Astrocyte (in vitro differentiated cells and primary cell): ENCODE results near the gene PLEKHA1. TPM values are rescaled to one million over a fixed set of nuclear protein-coding genes. Genes with fewer than 3 reads are reported as not detected.

Experiments
- DNase-seq: peaks from one replicate; pipeline ENCODE4 v3.0.0-alpha.2; 2010; ENCODE audit warnings: low read depth
- FAIRE-seq: peaks from 2 replicates; lab custom pipeline; 2011; peaks lifted over from hg19 to GRCh38; lab: Jason Lieb, UNC
- H2AFZ ChIP-seq: 2 replicates; pipeline ENCODE4 v1.6.0; 2012; ENCODE audit warnings: low read depth, low read length, inconsistent platforms
- H3K27ac ChIP-seq: 2 replicates; pipeline ENCODE4 v1.5.1; 2011; ENCODE audit warnings: low read depth, low read length, inconsistent platforms
- H3K27me3 ChIP-seq: 2 replicates; pipeline ENCODE4 v1.6.0; 2011; ENCODE audit warnings: low read length, inconsistent platforms; ENCODE audit not compliant: insufficient read depth
- H3K36me3 ChIP-seq: 2 replicates; pipeline ENCODE4 v1.5.1; 2011; ENCODE audit warnings: low read length, inconsistent platforms; ENCODE audit not compliant: insufficient read depth
- H3K4me1 ChIP-seq: 2 replicates; pipeline ENCODE4 v1.5.1; 2011; ENCODE audit warnings: low read length, inconsistent platforms; ENCODE audit not compliant: insufficient read depth
- H3K4me2 ChIP-seq: 2 replicates; pipeline ENCODE4 v1.6.0; 2012; ENCODE audit warnings: low read length, inconsistent platforms
- H3K4me3 ChIP-seq: 2 replicates; pipeline ENCODE4 v1.5.1; 2011; ENCODE audit warnings: low read depth, mild to moderate bottlenecking, low read length, inconsistent platforms; ENCODE audit not compliant: insufficient read depth
- H3K79me2 ChIP-seq: 2 replicates; pipeline ENCODE4 v1.6.0; 2012; ENCODE audit warnings: mild to moderate bottlenecking, low read length, inconsistent platforms; ENCODE audit not compliant: insufficient read depth
- H3K9ac ChIP-seq: 2 replicates; pipeline ENCODE4 v1.6.0; 2012; ENCODE audit warnings: mild to moderate bottlenecking, low read length, inconsistent platforms
- H3K9me3 ChIP-seq: 2 replicates; pipeline ENCODE4 v1.5.1; 2012; ENCODE audit warnings: low read depth, mild to moderate bottlenecking, low read length, inconsistent platforms; ENCODE audit not compliant: insufficient read depth
- H4K20me1 ChIP-seq: 2 replicates; pipeline ENCODE4 v1.6.0; 2012; ENCODE audit warnings: low read length, inconsistent platforms; ENCODE audit not compliant: insufficient read depth
- H3K27ac Mint-ChIP-seq: one replicate; pipeline ENCODE4 v1.8.0; 2021; ENCODE audit warnings: mild to moderate bottlenecking, mixed read lengths; ENCODE audit not compliant: unreplicated experiment
- H3K27me3 Mint-ChIP-seq: one replicate; pipeline ENCODE4 v1.8.0; 2021; ENCODE audit warnings: low read depth, mixed read lengths; ENCODE audit not compliant: unreplicated experiment
- H3K36me3 Mint-ChIP-seq: one replicate; pipeline ENCODE4 v1.8.0; 2021; ENCODE audit warnings: low read depth, mixed read lengths; ENCODE audit not compliant: unreplicated experiment
- H3K4me1 Mint-ChIP-seq: one replicate; pipeline ENCODE4 v1.8.0; 2021; ENCODE audit warnings: low read depth, mixed read lengths; ENCODE audit not compliant: unreplicated experiment
- H3K4me3 Mint-ChIP-seq: one replicate; pipeline ENCODE4 v1.8.0; 2021; ENCODE audit warnings: mild to moderate bottlenecking, moderate library complexity, mixed read lengths; ENCODE audit not compliant: unreplicated experiment
- H3K9me3 Mint-ChIP-seq: one replicate; pipeline ENCODE4 v1.8.0; 2021; ENCODE audit warnings: mild to moderate bottlenecking, mixed read lengths; ENCODE audit not compliant: unreplicated experiment
- CTCF ChIP-seq: IDR thresholded peaks from 2 replicates; pipeline ENCODE4 v1.5.1; 2011; ENCODE audit warnings: low read depth, mild to moderate bottlenecking, inconsistent platforms, low read length, moderate library complexity; ENCODE audit not compliant: insufficient read depth
- EZH2 ChIP-seq: IDR thresholded peaks from 2 replicates; pipeline ENCODE4 v1.6.1; 2012; ENCODE audit warnings: mild to moderate bottlenecking, low read length, inconsistent platforms; ENCODE audit not compliant: insufficient read depth
- total RNA-seq: library from RNA; stranded (reverse); gene quantifications from 2 replicates; pipeline ENCODE4 v1.2.1, GENCODE V29; 2021

The PLEKHA1 gene
- total RNA-seq, 1 donor from 2014 or later: 31.7 TPM

GRCh38 chr10:122387572-122387971 lies 13.1 kb downstream of the PLEKHA1 start:
- Histone ChIP-seq H3K9me3 (no peaks in the 10 kb centered on the region), H3K27me3 (no peaks in the 10 kb centered on the region), H3K4me1 (no peaks in the 10 kb centered on the region), H4K20me1 (peaks cover 56% of the 10 kb centered on the region), H3K9ac (no peak overlapping the region), H2AFZ (no peak overlapping the region), H3K4me2 (no peak overlapping the region), H3K27ac (no peak overlapping the region), H3K79me2 (peaks cover 37% of the 10 kb centered on the region), H3K4me3 (no peak overlapping the region), H3K36me3 (no peaks in the 10 kb centered on the region)
- Mint-ChIP-seq H3K4me3 (no peak overlapping the region), H3K27me3 (no peaks in the 10 kb centered on the region), H3K36me3 (no peaks in the 10 kb centered on the region), H3K4me1 (no peaks in the 10 kb centered on the region), H3K27ac (no peak overlapping the region), H3K9me3 (no peaks in the 10 kb centered on the region)
- no peak for TF ChIP-seq CTCF
- TF ChIP-seq EZH2: no peak
- FAIRE-seq: no peak
- DNase-seq: no peak

GRCh38 chr10:122388287-122388997 lies 13.9 kb downstream of the PLEKHA1 start:
- TF ChIP-seq CTCF (no peak), EZH2 (no peak)
- no peaks in the 10 kb centered on the region for H3K36me3 Mint-ChIP-seq
- no peaks in the 10 kb centered on the region for H3K9me3 Mint-ChIP-seq
- no peaks in the 10 kb centered on the region for H3K36me3 ChIP-seq
- H3K27me3 ChIP-seq: no peaks in the 10 kb centered on the region
- H3K27ac Mint-ChIP-seq: no peak overlapping the region
- H3K4me2 ChIP-seq: no peak overlapping the region
- H3K9me3 ChIP-seq: no peaks in the 10 kb centered on the region
- H3K79me2 ChIP-seq: peaks cover 37% of the 10 kb centered on the region
- no peaks in the 10 kb centered on the region for H3K27me3 Mint-ChIP-seq
- no peak overlapping the region for H2AFZ ChIP-seq
- DNase-seq (no peak), FAIRE-seq (no peak)
- peaks cover 56% of the 10 kb centered on the region for H4K20me1 ChIP-seq
- H3K4me1 ChIP-seq: no peaks in the 10 kb centered on the region
- no peaks in the 10 kb centered on the region for H3K4me1 Mint-ChIP-seq
- no peak overlapping the region for H3K4me3 Mint-ChIP-seq
- no peak overlapping the region for H3K4me3 ChIP-seq
- no peak overlapping the region for H3K27ac ChIP-seq
- no peak overlapping the region for H3K9ac ChIP-seq

GRCh38 chr10:122390271-122390670 lies 15.8 kb downstream of the PLEKHA1 start:
- Histone ChIP-seq H3K4me1 (no peaks in the 10 kb centered on the region), H2AFZ (no peak overlapping the region), H3K27ac (no peak overlapping the region), H3K4me3 (no peak overlapping the region), H3K9me3 (no peaks in the 10 kb centered on the region), H3K79me2 (peaks cover 37% of the 10 kb centered on the region), H3K36me3 (no peaks in the 10 kb centered on the region), H4K20me1 (peaks cover 52% of the 10 kb centered on the region), H3K4me2 (no peak overlapping the region), H3K9ac (no peak overlapping the region), H3K27me3 (no peaks in the 10 kb centered on the region)
- Mint-ChIP-seq H3K4me1 (no peaks in the 10 kb centered on the region), H3K4me3 (no peak overlapping the region), H3K36me3 (peaks cover 3% of the 10 kb centered on the region), H3K27me3 (no peaks in the 10 kb centered on the region), H3K27ac (no peak overlapping the region), H3K9me3 (no peaks in the 10 kb centered on the region)
- FAIRE-seq: no peak
- no peak for TF ChIP-seq CTCF
- no peak for TF ChIP-seq EZH2
- no peak for DNase-seq
